GM11168 (cell line): ENCODE results near the gene NCDN.
"Not testable (repeated sequence)": the region's sequence is repeated elsewhere in the genome, so short reads cannot be mapped to it uniquely, and the experiment has no call there.

Source experiments
- in situ Hi-C: fragments of 300-500 bp; cut with MboI; formaldehyde crosslinking; loops from one replicate; pipeline ENCODE4 v1.12.0; 2022; ENCODE audit warnings: low sequenced_read_pairs; ENCODE audit not compliant: unreplicated experiment

The NCDN gene

DNA sequence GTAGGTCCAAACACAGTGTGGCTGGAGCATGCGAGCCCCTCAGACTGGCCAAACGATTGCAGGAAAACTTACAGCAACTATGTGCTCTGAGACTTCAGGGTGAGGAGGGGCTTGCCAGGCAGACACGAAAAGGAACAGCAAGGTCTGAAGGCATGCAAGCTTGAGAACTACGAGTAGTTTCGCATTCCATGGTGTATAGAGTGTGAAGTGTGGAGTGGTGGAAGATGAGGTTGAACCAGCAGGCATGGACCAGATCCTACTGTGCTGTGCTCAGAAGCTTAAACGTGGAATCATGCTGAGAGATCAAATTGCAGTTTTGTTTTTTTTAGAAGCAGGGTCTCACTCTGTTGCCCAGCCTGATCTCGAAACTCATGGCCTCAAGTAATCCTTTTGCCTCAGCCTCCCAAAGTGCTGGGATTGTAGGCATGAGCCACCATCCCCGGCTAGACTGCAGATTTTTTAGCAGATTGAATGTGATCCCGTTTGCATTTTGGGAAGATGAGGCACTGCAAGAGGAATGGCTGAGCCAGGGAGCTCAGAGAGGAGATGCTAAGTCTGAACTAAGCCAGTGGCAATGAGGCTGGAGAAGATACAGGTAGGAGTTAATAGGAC, 10.5 kb downstream of the NCDN start:
- in situ Hi-C loops = loop anchor here (10.0 kb wide), 1 partner anchor 123 kb away; no protein-coding TSS in a partner anchor

DNA sequence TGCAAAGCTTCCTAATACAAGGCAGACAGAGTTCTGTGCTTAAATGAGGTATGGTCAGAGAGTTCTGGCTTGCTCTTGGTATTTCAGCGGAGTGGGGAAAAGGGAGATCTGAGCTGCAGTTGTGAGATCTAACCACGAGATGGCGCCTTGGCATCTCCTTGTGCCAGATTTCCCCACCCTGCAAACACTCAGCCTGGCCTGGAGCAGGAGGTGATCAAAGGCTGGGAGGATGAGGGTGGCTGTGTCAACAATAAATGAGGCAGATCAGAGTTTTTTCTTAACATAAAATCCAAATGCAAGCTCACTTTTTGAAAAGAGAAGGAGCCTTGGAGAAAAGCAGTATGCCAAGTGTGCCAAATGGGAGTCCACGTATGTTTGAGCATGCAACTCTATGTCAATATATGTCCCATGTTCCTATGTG, 11.4 kb downstream of the NCDN start:
- in situ Hi-C loops = loop anchor here (10.0 kb wide), 1 partner anchor 124 kb away; no protein-coding TSS in a partner anchor

DNA sequence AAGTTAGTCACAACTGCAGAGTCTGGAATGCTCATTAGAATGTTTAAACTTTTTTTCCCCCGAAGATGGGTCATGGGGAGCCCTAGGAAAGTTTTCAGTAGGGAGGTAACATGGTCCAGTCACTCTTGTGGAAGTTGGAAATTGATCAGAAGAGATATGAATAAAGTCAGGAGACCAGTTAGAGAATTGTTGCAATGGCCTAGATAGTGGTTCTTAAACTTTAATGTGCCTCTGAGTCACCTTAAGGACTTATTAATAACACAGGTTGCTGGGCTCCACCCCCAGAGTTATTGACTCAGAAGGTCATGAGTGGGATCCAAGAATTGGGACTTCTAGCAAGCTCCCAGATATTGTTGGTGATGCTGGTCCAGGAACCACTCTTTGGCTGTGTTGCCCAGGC, 12.3 kb downstream of the NCDN start:
- in situ Hi-C loops = loop anchor here (10.0 kb wide), 2 partner anchors 125 to 145 kb away; partner anchors contain the start of gene C1orf216

GRCh38 chr1:35570589-35571137, 13.1 kb downstream of the NCDN start:
- in situ Hi-C loops = loop anchor here (10.0 kb wide), 1 partner anchor 144 kb away; the partner anchor contains the start of gene C1orf216

- in situ Hi-C loops = loop anchor here (10.0 kb wide), 1 partner anchor 144 kb away; the partner anchor contains the start of gene C1orf216
Observed at GRCh38 chr1:35571263-35571662, 13.7 kb downstream of the NCDN start.

- in situ Hi-C loops = loop anchor here (10.0 kb wide), 1 partner anchor 143 kb away; the partner anchor contains the start of gene C1orf216
Observed at GRCh38 chr1:35572296-35572695, 14.7 kb downstream of the NCDN start.

DNA sequence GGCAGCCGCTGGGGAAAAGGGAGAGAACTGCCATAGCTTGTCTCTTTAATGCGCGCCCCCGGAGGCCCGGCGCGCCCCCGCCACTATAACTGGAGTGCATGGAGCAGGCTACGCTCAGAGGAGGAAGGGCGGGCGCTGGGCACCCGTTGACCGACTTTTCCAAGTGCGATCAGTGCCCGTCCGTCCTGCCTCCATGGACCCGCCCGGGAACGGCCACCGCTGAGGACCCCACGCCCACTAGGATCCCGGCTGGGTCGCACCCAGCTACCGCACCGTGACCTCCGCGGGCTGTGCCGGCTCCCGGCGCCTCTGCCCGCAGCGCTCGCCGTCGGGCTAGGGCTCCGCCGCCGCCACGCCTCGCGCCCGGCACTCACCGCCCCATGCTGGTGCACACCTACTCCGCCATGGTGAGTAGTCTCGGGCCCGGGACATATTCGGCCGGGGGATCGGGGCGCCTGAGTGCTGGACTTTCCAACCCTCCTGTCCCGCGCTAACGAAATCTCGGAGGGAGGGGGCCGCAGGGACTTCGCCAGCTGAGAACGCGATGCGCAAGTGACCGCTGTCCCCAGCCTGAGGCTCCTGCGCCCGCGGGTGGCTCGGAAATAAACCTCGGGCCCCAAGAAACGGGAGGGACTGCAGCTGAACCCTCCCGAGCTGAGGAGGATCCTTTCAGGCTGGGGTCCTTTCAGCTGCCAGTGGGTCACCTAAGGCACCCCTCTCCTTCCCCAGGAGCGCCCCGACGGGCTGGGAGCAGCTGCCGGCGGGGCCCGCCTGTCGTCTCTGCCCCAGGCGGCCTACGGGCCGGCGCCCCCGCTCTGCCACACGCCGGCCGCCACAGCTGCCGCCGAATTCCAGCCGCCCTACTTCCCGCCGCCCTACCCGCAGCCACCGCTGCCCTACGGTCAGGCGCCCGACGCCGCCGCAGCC, 15.9 kb downstream of the NCDN start, which contains the start of gene TFAP2E:
TFAP2E (plus strand) TSS at position 117 of the 927 bp plus-strand sequence; CDS start at position 381, 264 bp downstream.
- in situ Hi-C loops = loop anchor here (10.0 kb wide), 1 partner anchor 141 kb away; the partner anchor contains the start of gene C1orf216

DNA sequence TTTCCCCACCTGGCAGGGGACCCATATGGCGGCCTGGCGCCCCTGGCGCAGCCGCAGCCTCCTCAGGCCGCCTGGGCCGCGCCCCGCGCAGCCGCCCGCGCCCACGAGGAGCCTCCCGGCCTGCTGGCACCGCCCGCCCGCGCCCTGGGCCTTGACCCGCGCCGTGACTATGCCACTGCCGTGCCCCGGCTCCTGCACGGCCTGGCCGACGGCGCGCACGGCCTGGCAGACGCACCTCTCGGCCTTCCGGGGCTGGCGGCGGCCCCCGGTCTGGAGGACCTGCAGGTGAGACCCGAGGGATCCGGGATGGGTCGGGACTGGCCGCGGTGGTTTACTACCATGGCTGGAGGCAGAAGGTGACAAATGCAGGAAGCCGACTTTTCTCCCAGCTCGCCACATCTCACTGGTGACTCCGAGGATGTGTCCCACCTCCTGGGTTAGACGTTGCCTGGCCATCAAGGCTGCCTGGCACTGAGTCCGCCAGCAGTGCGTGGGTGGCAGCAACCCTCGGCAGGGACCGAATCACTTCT, 16.6 kb downstream of the NCDN start:
- in situ Hi-C loops = loop anchor here (10.0 kb wide), 1 partner anchor 141 kb away; the partner anchor contains the start of gene C1orf216

- in situ Hi-C loops = loop anchor here (10.0 kb wide), 1 partner anchor 140 kb away; the partner anchor contains the start of gene C1orf216
Observed at GRCh38 chr1:35574655-35575415, 17.2 kb downstream of the NCDN start.

DNA sequence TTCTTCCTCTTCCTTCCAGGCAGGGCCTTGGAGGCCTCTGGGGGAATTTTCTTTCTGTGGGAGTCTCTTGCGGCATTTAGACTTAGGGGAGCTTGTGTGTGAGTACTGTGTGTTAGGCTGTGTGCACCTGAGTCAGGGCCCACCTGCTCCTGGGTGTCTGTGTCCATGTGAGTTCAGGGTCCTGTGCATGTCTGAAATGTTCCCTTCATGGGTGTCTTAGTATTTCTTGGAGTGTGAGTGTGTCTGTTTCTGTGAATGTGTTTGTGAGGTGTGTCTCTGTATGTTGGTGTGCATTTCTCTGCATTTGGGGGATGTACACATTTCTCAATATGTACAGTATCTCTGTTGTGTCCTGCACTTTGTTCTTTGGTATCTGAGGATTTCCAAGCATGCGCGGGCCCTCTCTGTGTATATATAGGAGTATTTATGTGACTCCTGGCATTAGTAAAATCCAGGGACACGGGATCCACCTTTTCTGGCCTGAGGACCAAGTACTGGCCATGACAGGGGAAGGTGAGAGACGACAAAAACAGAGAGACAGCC, 17.9 kb downstream of the NCDN start:
- in situ Hi-C loops = loop anchor here (10.0 kb wide), 1 partner anchor 139 kb away; the partner anchor contains the start of gene C1orf216

- in situ Hi-C loops = loop anchor here (10.0 kb wide), 1 partner anchor 139 kb away; the partner anchor contains the start of gene C1orf216
Observed at GRCh38 chr1:35576061-35576765, 18.6 kb downstream of the NCDN start.

GRCh38 chr1:35576766-35577070, 19.1 kb downstream of the NCDN start:
- in situ Hi-C loops = loop anchor here (10.0 kb wide), 1 partner anchor 138 kb away; the partner anchor contains the start of gene C1orf216

- in situ Hi-C loops = loop anchor here (10.0 kb wide), 1 partner anchor 137 kb away; the partner anchor contains the start of gene C1orf216
Observed at GRCh38 chr1:35577071-35577998, 19.7 kb downstream of the NCDN start.

DNA sequence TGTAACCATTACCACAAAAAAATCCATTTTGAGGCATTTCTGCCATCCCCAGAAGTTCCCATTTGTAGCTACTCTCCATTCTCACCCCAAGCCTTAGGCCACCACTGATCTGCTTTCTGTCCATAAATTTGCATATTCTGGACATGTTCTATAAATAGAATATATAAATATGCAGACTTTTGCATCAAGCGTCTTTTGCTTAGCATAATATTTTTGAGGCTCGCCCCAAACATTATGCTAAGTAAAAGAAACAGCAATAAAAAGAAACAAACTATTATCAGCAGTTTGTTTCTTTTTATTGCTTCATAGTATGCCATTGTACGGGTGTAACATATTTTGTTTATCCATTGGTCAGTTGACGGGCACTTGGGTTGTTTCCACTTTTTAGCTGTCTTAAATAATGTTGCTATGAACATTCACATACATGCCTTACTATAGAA, 23.4 kb downstream of the NCDN start:
- in situ Hi-C loops = no loop called here

- in situ Hi-C loops = not testable (repeated sequence)
Observed at GRCh38 chr1:35581621-35582020, 24.0 kb downstream of the NCDN start.

DNA sequence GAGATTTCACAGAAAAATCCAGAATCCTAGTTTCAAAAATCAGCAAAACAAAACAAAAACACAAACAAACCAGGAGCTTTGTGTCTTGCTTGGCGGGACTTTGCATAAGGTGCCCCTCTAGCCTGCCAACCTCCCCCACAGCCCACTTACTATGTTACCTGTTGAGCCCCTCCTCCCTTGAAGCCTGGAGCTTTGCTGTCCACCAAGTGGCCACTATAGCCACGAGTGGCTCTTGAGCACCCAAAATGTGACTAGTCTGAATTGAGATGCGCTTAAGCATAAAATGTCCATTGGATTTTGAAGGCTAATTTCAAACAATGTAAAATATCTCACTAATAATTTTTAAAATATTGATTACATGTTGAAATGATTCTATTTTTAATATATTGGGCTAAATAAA, 27.7 kb downstream of the NCDN start:
- in situ Hi-C loops = no loop called here

DNA sequence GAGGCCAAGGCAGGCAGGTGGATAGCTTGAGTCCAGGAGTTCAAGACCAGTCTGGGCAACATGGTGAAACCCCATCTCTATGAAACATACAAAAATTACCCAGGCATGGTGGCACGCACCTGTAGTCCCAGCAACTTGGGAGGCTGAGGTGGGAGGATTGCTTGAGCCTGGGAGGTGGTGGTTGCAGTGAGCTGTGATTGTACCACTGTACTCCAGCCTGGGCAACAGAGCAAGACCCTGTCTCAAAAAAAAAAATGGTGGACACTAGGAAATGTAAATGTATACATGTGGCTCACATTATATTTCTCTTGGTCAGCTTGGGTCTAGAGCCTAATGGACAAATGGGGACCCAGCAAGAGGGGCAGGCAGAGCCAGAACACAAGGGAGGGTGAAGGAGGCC, 28.2 kb downstream of the NCDN start:
- in situ Hi-C loops = not testable (repeated sequence)
